ENCODE results near the gene TSPAN3. TPM values are rescaled to one million over a fixed set of nuclear protein-coding genes. Genes with fewer than 3 reads are reported as not detected.

The TSPAN3 gene
- total RNA-seq, 1 experiment from 2014 or later, result 84.9 TPM

- TF ChIP-seq ZNF263 (CRISPR knock-in tag; IDR thresholded peaks at IDR 0.05; ENCODE audit: low read depth) (no peak), MXD4 (CRISPR knock-in tag; IDR thresholded peaks at IDR 0.05; ENCODE audit: borderline replicate concordance) (no peak), ERG (CRISPR knock-in tag; IDR thresholded peaks at IDR 0.05) (no peak), OVOL2 (CRISPR knock-in tag; IDR thresholded peaks at IDR 0.05; ENCODE audit: borderline replicate concordance) (no peak), ZNF281 (CRISPR knock-in tag; IDR thresholded peaks at IDR 0.05) (no peak), EMX1 (CRISPR knock-in tag; IDR thresholded peaks at IDR 0.05) (no peak), ETV6 (CRISPR knock-in tag; IDR thresholded peaks at IDR 0.05) (no peak), ZNF532 (CRISPR knock-in tag; IDR thresholded peaks at IDR 0.05; ENCODE audit: borderline replicate concordance) (no peak), CTCF (IDR thresholded peaks at IDR 0.05) (no peak), ZNF423 (CRISPR knock-in tag; IDR thresholded peaks at IDR 0.05) (no peak)
These were observed 772 bp downstream of the TSPAN3 start (continued) for GRCh38 chr15:77070180-77070494.

- Mint-ChIP-seq H3K36me3 (no peaks in the 10 kb centered on the region; the same call in 1 of the 2 replicates), H3K27ac (no peak overlapping the region), H3K27me3 (ENCODE audit: low read depth) (peaks cover 6% of the 10 kb centered on the region), H3K9me3 (no peaks in the 10 kb centered on the region), H3K4me3 (peak overlapping the region; percentile 79), H3K4me1 (peaks cover 24% of the 10 kb centered on the region)
- TF ChIP-seq ZNF263 (CRISPR knock-in tag; IDR thresholded peaks at IDR 0.05; ENCODE audit: low read depth), result peak; percentile 29; the same call in 1 of the 2 replicates
- TF ChIP-seq ZNF138 (CRISPR knock-in tag; conservative IDR thresholded peaks at IDR 0.05), result no peak
- no peak for TF ChIP-seq NFATC4 (CRISPR knock-in tag; IDR thresholded peaks at IDR 0.05)
- no peak for TF ChIP-seq ATF2 (CRISPR knock-in tag; IDR thresholded peaks at IDR 0.05; ENCODE audit: borderline replicate concordance, low read depth)
- CTCF ChIA-PET, result interaction anchor here (1.0 kb wide), 2 partner anchors 9 to 35 kb away, joined by 3 to 4 read pairs; no protein-coding TSS in a partner anchor
- POLR2A ChIA-PET, result no interaction called here
- no peak for DNase-seq (ENCODE audit: low spot score)
- ATAC-seq, result no peak
These were observed 1.3 kb downstream of the TSPAN3 start for GRCh38 chr15:77069521-77070121.

All from WTC11 (cell line).